ENCODE results near the gene GLCE. TPM values are rescaled to one million over a fixed set of nuclear protein-coding genes. Genes with fewer than 3 reads are reported as not detected.

GLCE gene
- total and polyA plus RNA-seq, 10 donors, result 2.8 to 13.3 (median 8.9) TPM

DNA sequence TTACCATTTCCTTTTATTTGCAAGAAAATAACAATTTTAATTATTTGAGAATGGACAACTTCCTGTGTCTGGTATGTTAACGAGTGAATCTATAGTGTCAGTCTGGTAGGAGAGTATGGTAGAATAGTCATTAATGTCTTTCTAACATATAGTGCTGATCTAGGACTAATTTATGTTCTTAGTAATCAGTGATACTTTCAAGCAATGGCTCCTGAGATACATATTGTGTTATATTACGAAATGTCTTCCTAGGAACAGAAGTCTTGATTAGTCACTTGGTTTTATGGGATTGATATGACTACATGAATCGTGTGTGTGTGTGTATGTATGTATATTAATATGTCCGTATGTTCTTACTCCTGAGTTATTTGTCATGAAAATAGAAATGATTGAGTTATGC is 71.7 kb downstream of the GLCE start:
- WGBS, 5 donors, result 74 to 91% (median 78%) methylated on average over 4 of the region's 4 CpGs
- Histone ChIP-seq H3K4me3 (no peak overlapping the region), H3K9me3 (no peaks in the 10 kb centered on the region), H3K36me3 (peaks cover 0 to 7% (median 0%) of the 10 kb centered on the region in 6 donors), H3K27ac (no peak overlapping the region), H3K27me3 (replicated peaks in 1 of 7) (no peaks in the 10 kb centered on the region), H3K4me1 (no peaks in the 10 kb centered on the region)
- no peak for TF ChIP-seq POLR2AphosphoS5 (IDR thresholded peaks at IDR 0.05)
- TF ChIP-seq, protein P1, sequence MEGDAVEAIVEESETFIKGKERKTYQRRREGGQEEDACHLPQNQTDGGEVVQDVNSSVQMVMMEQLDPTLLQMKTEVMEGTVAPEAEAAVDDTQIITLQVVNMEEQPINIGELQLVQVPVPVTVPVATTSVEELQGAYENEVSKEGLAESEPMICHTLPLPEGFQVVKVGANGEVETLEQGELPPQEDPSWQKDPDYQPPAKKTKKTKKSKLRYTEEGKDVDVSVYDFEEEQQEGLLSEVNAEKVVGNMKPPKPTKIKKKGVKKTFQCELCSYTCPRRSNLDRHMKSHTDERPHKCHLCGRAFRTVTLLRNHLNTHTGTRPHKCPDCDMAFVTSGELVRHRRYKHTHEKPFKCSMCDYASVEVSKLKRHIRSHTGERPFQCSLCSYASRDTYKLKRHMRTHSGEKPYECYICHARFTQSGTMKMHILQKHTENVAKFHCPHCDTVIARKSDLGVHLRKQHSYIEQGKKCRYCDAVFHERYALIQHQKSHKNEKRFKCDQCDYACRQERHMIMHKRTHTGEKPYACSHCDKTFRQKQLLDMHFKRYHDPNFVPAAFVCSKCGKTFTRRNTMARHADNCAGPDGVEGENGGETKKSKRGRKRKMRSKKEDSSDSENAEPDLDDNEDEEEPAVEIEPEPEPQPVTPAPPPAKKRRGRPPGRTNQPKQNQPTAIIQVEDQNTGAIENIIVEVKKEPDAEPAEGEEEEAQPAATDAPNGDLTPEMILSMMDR (IDR thresholded peaks at IDR 0.05 in 8 of 11, conservative IDR thresholded peaks at IDR 0.05 in 3 of 11), result no peak
- no peak for TF ChIP-seq POLR2A (IDR thresholded peaks at IDR 0.05)
- DNase-seq, result no peak
- intact Hi-C loops (cut with DNase I; ENCODE audit: low total_unique reads), result no loop called here

DNA sequence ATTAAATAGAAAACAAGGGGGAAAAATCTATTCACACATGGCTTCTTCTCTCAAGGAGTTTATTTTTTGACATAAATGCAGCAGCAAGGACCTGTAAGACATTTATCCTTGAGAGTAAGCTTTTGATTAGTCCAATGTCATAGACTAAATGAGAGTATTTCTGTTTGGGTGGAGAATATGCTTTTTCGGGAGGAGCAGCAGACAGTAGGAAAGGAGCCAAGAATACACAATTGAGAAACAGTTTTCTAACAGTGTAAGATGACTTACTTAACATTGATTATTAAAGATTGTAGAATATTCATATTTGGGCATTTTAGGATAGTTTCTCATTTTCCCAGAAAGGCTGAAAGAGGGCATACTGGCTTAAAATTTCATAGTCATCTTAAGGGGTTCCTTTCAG is 72.3 kb downstream of the GLCE start:
- no peak overlapping the region for H3K4me3 ChIP-seq

DNA sequence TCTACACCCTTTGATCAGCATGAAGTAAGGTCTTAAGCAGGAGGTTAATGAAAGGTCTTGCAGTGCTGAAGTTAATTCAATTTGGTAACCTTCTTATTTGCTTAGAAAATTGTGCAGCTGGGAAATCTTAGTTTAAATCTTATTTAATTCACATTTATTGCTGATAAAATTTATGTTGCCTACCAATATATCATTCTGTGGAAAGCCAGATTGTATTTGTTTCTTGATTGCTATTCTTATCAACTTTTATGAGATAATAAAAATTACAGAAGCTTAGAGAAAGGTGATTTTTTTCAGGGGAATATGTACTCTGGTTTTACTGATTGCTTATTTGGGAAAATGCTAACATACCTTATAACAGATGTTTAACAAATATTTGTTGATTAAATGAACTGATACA is 74.2 kb downstream of the GLCE start:
- intact Hi-C loops (cut with DNase I; ENCODE audit: low total_unique reads), result no loop called here
- Histone ChIP-seq H3K9me3 (peaks cover 0 to 5% (median 0%) of the 10 kb centered on the region in 8 donors), H3K27me3 (replicated peaks in 1 of 7) (no peaks in the 10 kb centered on the region), H3K4me1 (no peaks in the 10 kb centered on the region), H3K27ac (no peak overlapping the region), H3K36me3 (no peaks in the 10 kb centered on the region), H3K4me3 (no peak overlapping the region)
- TF ChIP-seq, protein P1 (IDR thresholded peaks at IDR 0.05 in 8 of 11, conservative IDR thresholded peaks at IDR 0.05 in 3 of 11), result no peak
- TF ChIP-seq POLR2AphosphoS5 (IDR thresholded peaks at IDR 0.05) (no peak), POLR2A (IDR thresholded peaks at IDR 0.05) (no peak)
- DNase-seq, result no peak

More for the DNA sequence above, 72.3 kb downstream of the GLCE start:
- H3K27ac ChIP-seq, result no peak overlapping the region
- TF ChIP-seq, protein P1 (IDR thresholded peaks at IDR 0.05 in 8 of 11, conservative IDR thresholded peaks at IDR 0.05 in 3 of 11), result no peak
- no peaks in the 10 kb centered on the region for H3K9me3 ChIP-seq
- no peaks in the 10 kb centered on the region for H3K4me1 ChIP-seq
- DNase-seq, result no peak
- WGBS, 5 donors, result 62 to 89% (median 82%) methylated on average over 1 of the region's 1 CpG
- intact Hi-C loops (cut with DNase I; ENCODE audit: low total_unique reads), result no loop called here
- no peaks in the 10 kb centered on the region for H3K27me3 ChIP-seq (replicated peaks in 1 of 7)
- peaks cover 0 to 7% (median 0%) of the 10 kb centered on the region in 6 donors for H3K36me3 ChIP-seq

DNA sequence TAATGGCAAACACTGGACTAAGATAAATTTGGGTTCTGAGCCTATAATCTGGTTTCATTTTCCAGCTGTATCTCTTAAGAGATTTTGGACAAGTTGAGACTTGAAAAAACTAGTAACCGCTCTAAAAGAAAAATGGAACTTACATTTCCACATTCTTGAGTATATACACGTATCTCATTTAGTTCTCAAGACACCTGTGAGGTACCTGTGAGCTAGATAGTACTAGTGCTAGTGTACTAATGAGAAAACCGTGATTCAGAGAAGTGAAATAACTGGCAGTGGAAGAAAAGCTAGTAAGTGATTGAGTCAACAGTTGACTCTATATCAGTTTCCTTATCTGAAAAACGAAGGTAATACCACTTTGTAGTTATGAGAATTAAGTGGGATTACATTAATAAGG is 76.1 kb downstream of the GLCE start:
- WGBS, 5 donors, result 83 to 94% (median 90%) methylated on average over 4 of the region's 4 CpGs
- intact Hi-C loops (cut with DNase I; ENCODE audit: low total_unique reads), result no loop called here

More for the DNA sequence above, 76.1 kb downstream of the GLCE start:
- no peak for DNase-seq
- TF ChIP-seq POLR2A (IDR thresholded peaks at IDR 0.05) (no peak), POLR2AphosphoS5 (IDR thresholded peaks at IDR 0.05) (no peak)
- TF ChIP-seq, protein P1 (IDR thresholded peaks at IDR 0.05 in 8 of 11, conservative IDR thresholded peaks at IDR 0.05 in 3 of 11), result no peak
- Histone ChIP-seq H3K27ac (no peak overlapping the region), H3K27me3 (replicated peaks in 1 of 7) (no peaks in the 10 kb centered on the region), H3K4me1 (no peaks in the 10 kb centered on the region), H3K4me3 (no peak overlapping the region), H3K36me3 (no peaks in the 10 kb centered on the region), H3K9me3 (peaks cover 0 to 5% (median 0%) of the 10 kb centered on the region in 8 donors)
